Type B pancreatic cell (in vitro differentiated cells): ENCODE results near the gene SCAPER. TPM values are rescaled to one million over a fixed set of nuclear protein-coding genes. Genes with fewer than 3 reads are reported as not detected.
"Not testable (repeated sequence)": the region's sequence is repeated elsewhere in the genome, so short reads cannot be mapped to it uniquely, and the experiment has no call there.

ENCODE experiments used
- DNase-seq: peaks from one replicate; pipeline ENCODE4 v3.0.0; 2021; ENCODE audit warnings: mixed read lengths; ENCODE audit not compliant: unreplicated experiment; ENCODE audit errors: extremely low spot score
- H3K27ac Mint-ChIP-seq: 2 replicates; pipeline ENCODE4 v1.8.0; 2021; ENCODE audit warnings: mild to moderate bottlenecking, mixed read lengths
- H3K27me3 Mint-ChIP-seq: 2 replicates; pipeline ENCODE4 v1.8.0; 2021; ENCODE audit warnings: mixed read lengths
- H3K36me3 Mint-ChIP-seq: 2 replicates; pipeline ENCODE4 v1.8.0; 2021; ENCODE audit warnings: mixed read lengths
- H3K4me1 Mint-ChIP-seq: one replicate; pipeline ENCODE4 v1.8.0; 2021; ENCODE audit warnings: mixed read lengths; ENCODE audit not compliant: unreplicated experiment
- H3K4me3 Mint-ChIP-seq: 2 replicates; pipeline ENCODE4 v1.8.0; 2021; ENCODE audit warnings: mild to moderate bottlenecking, mixed read lengths
- H3K9me3 Mint-ChIP-seq: 2 replicates; pipeline ENCODE4 v1.8.0; 2021; ENCODE audit warnings: mixed read lengths
- total RNA-seq: library from RNA; stranded (reverse); gene quantifications from 2 replicates; pipeline ENCODE4 v1.2.1, GENCODE V29; 2021; ENCODE audit warnings: low replicate concordance
- TF ChIP-seq, protein P1 (sequence below): fragments of 200-600 bp; sonication (generic); conservative IDR thresholded peaks from 2 replicates; pipeline ENCODE4 v1.5.0; 2021; ENCODE audit warnings: antibody characterized with exemption, mild to moderate bottlenecking

The SCAPER gene
- total RNA-seq, 1 donor from 2014 or later: 26.6 TPM

DNA sequence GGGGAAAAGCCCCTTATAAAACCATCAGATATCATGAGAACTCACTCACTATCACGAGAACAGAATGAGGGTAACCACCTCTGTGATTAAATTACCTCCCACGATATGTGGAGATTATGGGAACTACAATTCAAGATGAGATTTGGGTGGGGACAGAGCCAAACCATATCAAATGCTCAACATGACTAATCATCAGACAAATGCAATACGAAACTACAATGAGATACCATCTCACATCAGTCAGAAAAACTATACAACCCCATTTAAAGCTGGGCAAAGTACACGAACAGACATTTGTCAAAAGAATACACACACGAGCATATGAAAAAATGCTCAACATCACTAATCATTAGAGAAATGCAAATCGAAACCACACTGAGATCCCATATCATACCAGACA lies 67.7 kb downstream of the SCAPER start:
- H3K36me3 Mint-ChIP-seq: peaks cover 34% of the 10 kb centered on the region
- H3K4me1 Mint-ChIP-seq: peaks cover 5% of the 10 kb centered on the region
- no peak for DNase-seq
- peaks cover 8% of the 10 kb centered on the region for H3K9me3 Mint-ChIP-seq
- TF ChIP-seq, protein P1, sequence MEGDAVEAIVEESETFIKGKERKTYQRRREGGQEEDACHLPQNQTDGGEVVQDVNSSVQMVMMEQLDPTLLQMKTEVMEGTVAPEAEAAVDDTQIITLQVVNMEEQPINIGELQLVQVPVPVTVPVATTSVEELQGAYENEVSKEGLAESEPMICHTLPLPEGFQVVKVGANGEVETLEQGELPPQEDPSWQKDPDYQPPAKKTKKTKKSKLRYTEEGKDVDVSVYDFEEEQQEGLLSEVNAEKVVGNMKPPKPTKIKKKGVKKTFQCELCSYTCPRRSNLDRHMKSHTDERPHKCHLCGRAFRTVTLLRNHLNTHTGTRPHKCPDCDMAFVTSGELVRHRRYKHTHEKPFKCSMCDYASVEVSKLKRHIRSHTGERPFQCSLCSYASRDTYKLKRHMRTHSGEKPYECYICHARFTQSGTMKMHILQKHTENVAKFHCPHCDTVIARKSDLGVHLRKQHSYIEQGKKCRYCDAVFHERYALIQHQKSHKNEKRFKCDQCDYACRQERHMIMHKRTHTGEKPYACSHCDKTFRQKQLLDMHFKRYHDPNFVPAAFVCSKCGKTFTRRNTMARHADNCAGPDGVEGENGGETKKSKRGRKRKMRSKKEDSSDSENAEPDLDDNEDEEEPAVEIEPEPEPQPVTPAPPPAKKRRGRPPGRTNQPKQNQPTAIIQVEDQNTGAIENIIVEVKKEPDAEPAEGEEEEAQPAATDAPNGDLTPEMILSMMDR: no peak
- H3K27me3 Mint-ChIP-seq: no peaks in the 10 kb centered on the region
- H3K4me3 Mint-ChIP-seq: no peak overlapping the region
- no peak overlapping the region for H3K27ac Mint-ChIP-seq

DNA sequence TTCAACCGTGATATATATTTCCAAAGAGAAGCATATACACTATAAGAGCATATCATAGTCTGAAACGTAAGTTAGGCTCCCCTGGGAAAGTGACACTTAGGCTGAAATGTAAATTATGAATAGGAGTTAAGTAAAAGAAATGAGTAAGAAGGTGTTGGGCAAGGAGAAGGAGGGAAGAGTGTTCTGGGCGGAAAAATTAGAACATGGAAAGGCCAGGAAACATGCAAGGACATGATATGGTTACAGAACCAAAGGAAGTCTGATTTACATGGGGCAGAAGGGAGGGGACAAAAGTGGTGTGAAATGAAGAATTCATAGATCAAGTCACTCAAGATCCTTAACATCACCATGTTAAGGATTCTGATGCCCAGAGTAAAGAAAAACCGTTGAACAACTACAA lies 75.2 kb downstream of the SCAPER start:
- Mint-ChIP-seq H3K9me3 (peaks cover 4% of the 10 kb centered on the region), H3K4me1 (no peaks in the 10 kb centered on the region)

DNA sequence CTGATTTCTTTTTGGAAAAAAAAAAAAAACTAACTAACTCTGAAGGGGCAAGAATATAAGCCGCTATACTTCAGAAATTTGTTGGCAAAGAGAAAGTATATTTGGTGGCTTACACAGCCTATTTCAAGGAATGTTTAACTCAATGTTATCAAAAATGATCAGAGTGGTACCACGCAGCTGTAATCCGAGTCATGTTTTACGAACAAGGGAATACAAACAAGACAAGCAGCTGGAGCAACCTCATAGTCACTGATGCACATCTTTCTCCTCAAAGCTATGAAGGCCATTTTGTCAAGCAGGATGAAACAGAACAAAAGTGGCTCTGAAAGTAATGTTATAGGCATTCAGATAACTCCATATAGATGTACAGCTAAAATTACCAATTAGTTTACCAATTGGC lies 81.2 kb downstream of the SCAPER start:
- no peaks in the 10 kb centered on the region for H3K4me1 Mint-ChIP-seq
- no peak overlapping the region for H3K27ac Mint-ChIP-seq
- no peak overlapping the region for H3K4me3 Mint-ChIP-seq
- H3K36me3 Mint-ChIP-seq: peaks cover 4% of the 10 kb centered on the region
- H3K27me3 Mint-ChIP-seq: no peaks in the 10 kb centered on the region
- H3K9me3 Mint-ChIP-seq: no peaks in the 10 kb centered on the region
- TF ChIP-seq, protein P1: no peak
- no peak for DNase-seq

More for the DNA sequence above, 75.2 kb downstream of the SCAPER start:
- peaks cover 26% of the 10 kb centered on the region for H3K36me3 Mint-ChIP-seq
- no peak overlapping the region for H3K4me3 Mint-ChIP-seq
- no peaks in the 10 kb centered on the region for H3K27me3 Mint-ChIP-seq
- TF ChIP-seq, protein P1: no peak
- no peak overlapping the region for H3K27ac Mint-ChIP-seq
- no peak for DNase-seq

DNA sequence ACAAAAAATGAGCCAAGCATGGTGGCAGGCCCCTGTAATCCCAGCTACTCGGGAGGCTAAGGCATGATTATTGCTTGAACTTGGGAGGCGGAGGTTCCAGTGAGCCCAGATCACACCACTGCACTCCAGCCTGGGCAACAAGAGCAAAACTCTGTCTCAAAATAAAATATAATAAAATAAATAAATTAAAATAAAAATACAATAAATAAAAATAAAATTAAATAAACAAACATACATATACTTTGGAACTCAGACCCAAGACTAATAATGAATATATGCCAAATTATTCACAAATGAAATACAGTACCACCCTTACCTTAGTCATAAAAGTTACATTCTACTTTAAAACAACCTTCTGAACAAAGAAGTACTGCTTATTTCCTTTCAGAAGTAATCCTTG lies 81.8 kb downstream of the SCAPER start:
- Mint-ChIP-seq H3K27ac (no peak overlapping the region), H3K27me3 (no peaks in the 10 kb centered on the region), H3K4me3 (no peak overlapping the region), H3K36me3 (peaks cover 6% of the 10 kb centered on the region), H3K4me1 (no peaks in the 10 kb centered on the region), H3K9me3 (peaks cover 3% of the 10 kb centered on the region)
- TF ChIP-seq, protein P1: no peak
- no peak for DNase-seq

DNA sequence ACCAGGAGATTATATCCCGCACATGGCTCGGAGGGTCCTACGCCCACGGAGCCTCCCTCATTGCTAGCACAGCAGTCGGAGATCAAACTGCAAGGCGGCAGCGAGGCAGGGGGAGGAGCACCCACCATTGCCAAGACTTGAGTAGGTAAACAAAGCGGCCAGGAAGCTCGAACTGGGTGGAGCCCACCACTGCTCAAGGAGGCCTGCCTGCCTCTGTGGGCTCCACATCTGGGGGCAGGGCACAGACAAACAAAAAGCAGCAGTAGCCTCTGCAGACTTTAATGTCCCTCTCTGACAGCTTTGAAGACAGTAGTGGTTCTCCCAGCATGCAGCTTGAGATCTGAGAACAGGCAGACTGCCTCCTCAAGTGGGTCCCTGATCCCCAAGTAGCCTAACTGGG lies 86.2 kb downstream of the SCAPER start:
- H3K4me1 Mint-ChIP-seq, DNase-seq, H3K27me3 Mint-ChIP-seq, H3K4me3 Mint-ChIP-seq, H3K36me3 Mint-ChIP-seq, H3K27ac Mint-ChIP-seq: not testable (repeated sequence)
- peaks cover 15% of the 10 kb centered on the region for H3K9me3 Mint-ChIP-seq

DNA sequence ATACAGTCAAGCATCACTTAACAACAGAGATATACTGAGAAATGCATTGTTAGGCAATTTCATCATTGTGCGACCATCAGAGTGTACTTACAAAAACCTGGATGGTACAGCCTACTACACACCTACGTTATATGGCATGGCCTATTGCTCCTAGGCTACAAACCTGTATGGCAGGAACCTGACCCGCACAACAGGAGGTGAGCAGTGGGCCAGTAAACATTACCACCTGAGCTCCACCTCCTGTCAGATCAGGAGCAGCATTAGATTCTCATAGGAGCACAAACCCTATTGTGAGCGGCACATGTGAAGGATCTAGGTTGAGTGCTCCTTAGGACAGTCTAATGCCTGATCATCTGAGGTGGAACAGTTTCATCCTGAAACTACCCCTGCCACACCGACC lies 89.7 kb downstream of the SCAPER start:
- H3K36me3 Mint-ChIP-seq: peaks cover 5% of the 10 kb centered on the region
- no peak overlapping the region for H3K4me3 Mint-ChIP-seq

More for the DNA sequence above, 89.7 kb downstream of the SCAPER start:
- Mint-ChIP-seq H3K4me1 (no peaks in the 10 kb centered on the region), H3K27me3 (no peaks in the 10 kb centered on the region), H3K9me3 (peaks cover 15% of the 10 kb centered on the region), H3K27ac (no peak overlapping the region)
- no peak for DNase-seq
- TF ChIP-seq, protein P1: no peak
